KOPT-K1 (cell line): ENCODE data around the gene RUNX2.
A peak's percentile ranks its signal among the peaks of the same experiment; 100 is the strongest.
"Not testable (repeated sequence)": the region's sequence is repeated elsewhere in the genome, so short reads cannot be mapped to it uniquely, and the experiment has no call there.

Experiments used
- H3K27ac ChIP-seq: fragments of 200-600 bp; sonication (generic); 2 replicates; pipeline ENCODE4 v1.5.1; 2016; ENCODE audit warnings: antibody characterized with exemption, mild to moderate bottlenecking, low read depth, low read length; ENCODE audit not compliant: poor library complexity, severe bottlenecking
- H3K36me3 ChIP-seq: fragments of 200-600 bp; sonication (generic); 2 replicates; pipeline ENCODE4 v1.5.1; 2017; ENCODE audit warnings: antibody characterized with exemption, mild to moderate bottlenecking, low read length, moderate library complexity; ENCODE audit not compliant: insufficient read depth
- H3K9me3 ChIP-seq: fragments of 200-600 bp; sonication (generic); 2 replicates; pipeline ENCODE4 v1.5.1; 2017; ENCODE audit warnings: antibody characterized with exemption, low read length, mild to moderate bottlenecking; ENCODE audit not compliant: insufficient read depth, poor library complexity, severe bottlenecking

RUNX2 gene

DNA sequence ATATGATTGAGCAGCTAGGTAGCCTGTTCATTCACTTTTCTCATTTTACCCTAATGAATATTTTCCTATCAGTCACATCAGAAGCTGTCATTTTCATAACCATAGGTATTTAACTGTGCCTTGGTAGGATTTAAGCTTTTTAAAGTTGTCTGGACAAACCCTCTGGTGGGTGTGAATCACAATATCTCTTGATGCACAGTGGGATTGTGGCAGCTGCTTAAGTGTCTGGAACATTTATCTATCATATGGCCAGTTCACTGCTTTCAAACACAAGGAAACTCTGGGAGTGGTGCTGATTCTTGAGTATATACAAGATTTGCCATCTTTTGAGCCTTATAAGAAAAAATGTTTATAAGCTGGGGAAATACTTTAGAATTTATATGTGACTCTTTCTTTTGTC lies 136.6 kb downstream of the RUNX2 start:
- no peaks in the 10 kb centered on the region for H3K9me3 ChIP-seq
- H3K36me3 ChIP-seq = peaks cover 74% of the 10 kb centered on the region
- no peak overlapping the region for H3K27ac ChIP-seq

DNA sequence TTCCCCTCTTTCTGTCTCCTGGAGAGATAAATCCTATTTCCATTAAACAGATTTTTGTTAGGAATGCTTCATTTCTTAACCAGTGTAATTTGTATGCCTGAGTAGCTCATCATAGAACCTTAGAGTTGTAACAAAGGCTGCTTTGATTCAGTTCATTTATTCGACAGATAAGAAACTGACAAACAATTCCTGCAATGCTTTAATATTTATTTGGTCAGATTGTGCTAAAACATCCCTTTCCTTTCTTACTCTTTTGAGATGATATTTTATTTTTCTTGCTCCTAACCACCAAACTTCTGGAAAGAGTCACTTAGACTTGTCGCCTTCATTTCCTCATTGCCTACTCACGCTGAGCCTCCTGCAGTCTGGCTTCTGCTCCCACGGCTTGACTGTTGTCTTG lies 138.6 kb downstream of the RUNX2 start:
- no peaks in the 10 kb centered on the region for H3K9me3 ChIP-seq
- H3K36me3 ChIP-seq = peaks cover 75% of the 10 kb centered on the region
- no peak overlapping the region for H3K27ac ChIP-seq

DNA sequence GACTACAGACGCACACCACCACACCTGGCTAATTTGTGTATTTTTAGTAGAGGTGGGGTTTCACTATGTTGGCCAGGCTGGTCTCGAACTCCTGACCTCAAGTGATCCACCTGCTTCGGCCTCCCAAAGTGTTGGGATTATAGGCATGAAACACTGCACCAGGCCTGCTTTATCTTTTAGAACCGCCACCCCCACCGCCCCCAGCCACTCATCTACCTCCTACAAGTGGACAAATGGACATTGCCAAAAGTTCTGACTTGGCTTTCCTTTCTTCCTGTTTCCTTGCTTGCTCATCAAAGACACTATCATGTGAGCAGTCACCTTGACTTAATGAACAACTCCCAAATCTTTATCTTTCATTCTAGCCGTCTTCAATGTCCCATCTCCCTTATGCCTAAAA lies 139.3 kb downstream of the RUNX2 start:
- H3K27ac ChIP-seq, H3K9me3 ChIP-seq: not testable (repeated sequence)
- peaks cover 73% of the 10 kb centered on the region for H3K36me3 ChIP-seq

DNA sequence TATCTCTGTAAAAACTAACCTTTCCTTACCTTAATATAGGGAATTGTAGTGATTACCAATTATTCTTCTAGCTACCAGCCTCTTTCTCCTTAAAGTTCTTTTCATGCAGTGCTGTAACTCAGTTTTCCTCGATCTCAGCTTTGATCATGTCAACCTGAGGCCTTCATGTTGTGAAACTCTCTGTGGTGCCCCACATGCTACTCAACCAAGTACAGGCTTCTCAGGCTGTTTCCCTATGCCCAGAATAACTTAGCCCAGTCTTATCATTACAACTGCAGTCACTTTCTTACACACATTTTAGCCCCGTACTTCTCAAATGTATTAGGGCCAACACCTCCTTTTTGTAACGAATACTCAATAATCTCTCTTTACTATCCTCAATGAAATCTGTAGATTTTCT lies 139.7 kb downstream of the RUNX2 start:
- Histone ChIP-seq H3K9me3 (no peaks in the 10 kb centered on the region), H3K36me3 (peaks cover 70% of the 10 kb centered on the region), H3K27ac (no peak overlapping the region)

DNA sequence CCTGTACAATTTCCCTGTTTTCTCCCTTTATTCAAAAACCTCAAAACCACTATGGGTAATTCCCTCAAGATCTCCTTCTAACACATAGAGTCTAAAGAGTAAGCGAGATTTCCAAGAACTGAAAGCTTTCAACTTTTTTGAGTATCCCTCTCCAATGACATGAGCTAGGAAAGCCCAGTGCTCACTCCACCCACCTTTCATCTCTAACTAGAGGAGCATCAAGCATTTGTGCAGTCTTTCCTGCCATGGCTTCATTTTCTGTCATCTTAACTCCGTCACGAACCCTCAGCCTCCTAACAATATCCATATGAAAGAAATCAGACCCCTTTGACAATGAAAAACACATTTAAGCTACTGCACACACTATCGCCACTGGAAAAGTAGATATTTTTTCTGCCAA lies 141.5 kb downstream of the RUNX2 start:
- no peak overlapping the region for H3K27ac ChIP-seq
- H3K9me3 ChIP-seq = no peaks in the 10 kb centered on the region
- peaks cover 78% of the 10 kb centered on the region for H3K36me3 ChIP-seq

DNA sequence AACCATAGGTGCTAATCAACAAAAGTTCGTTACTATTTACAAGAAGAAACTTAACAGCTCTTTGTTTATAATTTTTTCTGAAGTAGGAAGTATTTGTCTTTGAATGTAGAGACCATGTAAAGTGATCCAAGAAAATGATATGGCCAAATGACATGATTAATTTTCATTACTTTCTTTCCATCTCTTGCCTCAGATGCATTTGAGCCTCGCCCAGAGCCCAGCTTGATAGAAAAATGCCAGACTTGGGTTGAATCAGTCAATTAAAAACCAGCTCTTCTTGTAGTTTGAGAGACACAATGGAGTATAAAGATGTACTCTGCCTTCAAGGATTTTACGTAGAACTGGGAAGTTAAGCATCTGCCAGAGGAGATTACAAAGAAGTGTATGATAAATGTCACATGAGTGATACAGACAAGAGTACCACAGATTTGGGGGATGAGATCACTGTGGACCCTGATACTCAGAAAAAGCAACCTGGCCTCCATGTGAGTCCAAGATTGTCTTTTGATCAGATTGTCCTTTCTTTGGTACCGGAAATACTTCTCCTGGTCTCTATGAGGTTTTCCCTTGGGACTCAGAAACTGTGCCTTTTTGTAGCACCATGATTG lies 142.1 kb downstream of the RUNX2 start:
- Histone ChIP-seq H3K9me3 (no peaks in the 10 kb centered on the region), H3K36me3 (peaks cover 73% of the 10 kb centered on the region), H3K27ac (no peak overlapping the region)

DNA sequence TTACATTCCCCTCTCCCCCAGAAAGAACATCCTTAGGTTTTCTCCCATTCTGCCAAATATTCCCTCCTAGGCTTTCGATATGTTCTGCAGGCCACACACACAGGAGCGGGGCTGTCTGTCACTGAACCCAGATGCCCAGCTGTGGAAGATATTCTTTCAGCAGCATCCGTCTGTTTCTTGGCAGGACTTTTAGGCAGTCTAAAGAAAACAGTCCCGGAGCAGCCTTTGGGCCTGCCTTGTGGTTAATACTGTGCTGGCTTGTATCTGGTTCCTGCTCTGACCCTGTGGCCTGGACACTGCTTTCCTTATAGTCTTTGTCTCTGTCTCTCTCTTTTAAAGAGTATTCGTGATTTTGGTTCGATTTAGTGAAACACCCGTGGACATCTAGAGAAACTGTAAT lies 144.3 kb downstream of the RUNX2 start:
- Histone ChIP-seq H3K27ac (no peak overlapping the region), H3K9me3 (no peaks in the 10 kb centered on the region), H3K36me3 (peaks cover 70% of the 10 kb centered on the region)

DNA sequence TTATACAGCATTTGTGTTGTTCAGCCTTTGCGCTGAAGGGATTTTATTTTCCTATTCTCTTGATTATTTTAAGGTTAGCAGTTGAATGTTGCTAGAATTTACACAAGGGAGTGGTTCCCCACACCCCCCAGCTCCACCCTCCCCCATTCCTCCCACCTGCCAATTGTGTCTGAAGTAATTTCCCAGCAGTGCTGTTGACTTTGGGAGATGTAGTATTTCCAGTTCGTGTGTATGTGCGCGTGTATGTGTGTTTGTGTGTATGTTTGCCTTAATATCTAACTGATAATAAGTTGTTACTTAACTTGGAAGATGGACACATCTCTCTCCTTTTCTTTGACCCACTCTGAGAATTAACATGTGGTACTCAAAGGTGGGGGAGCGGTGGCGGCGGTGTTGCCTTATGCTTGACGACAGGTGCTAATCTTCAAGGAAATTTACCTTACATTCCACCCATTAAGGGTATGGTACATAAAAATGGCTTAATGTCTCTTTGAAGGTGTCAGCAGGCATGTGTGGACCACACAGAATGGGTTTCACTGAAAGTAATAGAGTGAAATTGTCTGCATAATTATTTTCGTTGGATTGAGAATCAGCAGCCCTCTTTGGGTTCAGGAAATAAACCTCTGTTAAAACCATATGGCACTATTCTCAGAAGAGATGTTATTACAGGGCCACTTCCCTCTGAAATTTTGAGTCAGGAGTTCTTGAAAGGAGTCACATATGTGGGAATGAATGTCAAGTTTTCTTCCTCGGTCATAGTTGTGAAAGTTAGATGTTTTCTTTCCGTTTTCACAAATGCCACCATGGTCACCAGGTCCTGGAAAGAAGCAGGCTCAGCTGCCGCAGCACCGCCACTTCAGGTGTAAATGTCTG lies 145.2 kb downstream of the RUNX2 start:
- H3K9me3 ChIP-seq = no peaks in the 10 kb centered on the region
- peaks cover 65% of the 10 kb centered on the region for H3K36me3 ChIP-seq
- no peak overlapping the region for H3K27ac ChIP-seq

GRCh38 chr6:45474376-45474775 lies 146.2 kb downstream of the RUNX2 start:
- no peak overlapping the region for H3K27ac ChIP-seq
- no peaks in the 10 kb centered on the region for H3K9me3 ChIP-seq
- peaks cover 64% of the 10 kb centered on the region for H3K36me3 ChIP-seq

- no peaks in the 10 kb centered on the region for H3K9me3 ChIP-seq
- H3K27ac ChIP-seq = no peak overlapping the region
- peaks cover 51% of the 10 kb centered on the region for H3K36me3 ChIP-seq
These were observed 148.2 kb downstream of the RUNX2 start for GRCh38 chr6:45476341-45476740.

GRCh38 chr6:45477278-45477677 lies 149.1 kb downstream of the RUNX2 start:
- Histone ChIP-seq H3K27ac (peak overlapping the region; percentile 24), H3K36me3 (peaks cover 45% of the 10 kb centered on the region)

GRCh38 chr6:45477790-45478189 lies 149.7 kb downstream of the RUNX2 start:
- no peaks in the 10 kb centered on the region for H3K9me3 ChIP-seq
- peaks cover 45% of the 10 kb centered on the region for H3K36me3 ChIP-seq
- H3K27ac ChIP-seq = peak overlapping the region; percentile 24

More at GRCh38 chr6:45477278-45477677, 149.1 kb downstream of the RUNX2 start:
- no peaks in the 10 kb centered on the region for H3K9me3 ChIP-seq

- H3K36me3 ChIP-seq = peaks cover 40% of the 10 kb centered on the region
- H3K27ac ChIP-seq = no peak overlapping the region
- H3K9me3 ChIP-seq = no peaks in the 10 kb centered on the region
These were observed 150.1 kb downstream of the RUNX2 start for GRCh38 chr6:45478240-45478639.

- Histone ChIP-seq H3K9me3 (no peaks in the 10 kb centered on the region), H3K27ac (peak overlapping the region; percentile 37), H3K36me3 (peaks cover 44% of the 10 kb centered on the region)
These were observed 152.0 kb downstream of the RUNX2 start for GRCh38 chr6:45479834-45480751.
